Measurements from ENCODE around the gene APOL6.

DNA sequence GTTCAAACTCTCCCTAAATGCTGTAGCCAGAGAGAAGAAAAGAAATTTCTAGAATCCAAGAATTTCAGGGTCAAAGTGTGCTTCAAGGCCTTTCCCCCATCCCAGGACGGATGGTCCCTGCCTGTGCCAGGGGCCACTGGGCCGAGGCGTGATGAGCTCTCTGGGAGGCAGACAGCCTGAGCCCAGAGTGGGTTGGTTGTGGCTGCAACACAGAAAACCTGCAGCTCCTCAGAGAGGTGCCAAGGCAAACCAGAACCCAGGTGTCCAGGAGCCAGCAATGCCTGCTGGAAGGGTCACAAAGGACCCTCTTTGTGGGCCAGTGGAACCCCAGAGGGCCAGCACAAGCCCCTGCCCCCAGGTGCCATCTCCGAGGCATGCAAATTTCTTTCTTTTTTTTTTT is 2.6 kb upstream of the APOL6 start:
- TF ChIP-seq ZNF114 (tag by site-specific recombination; IDR thresholded peaks at IDR 0.05) (no peak), ATF2 (tag by site-specific recombination; IDR thresholded peaks at IDR 0.05; ENCODE audit: low read depth) (no peak), SETDB1 (IDR thresholded peaks at IDR 0.05; ENCODE audit: insufficient read length, low read length) (no peak), ZNF426 (tag by site-specific recombination; IDR thresholded peaks at IDR 0.05) (no peak), ZNF24 (tag by site-specific recombination; IDR thresholded peaks at IDR 0.05) (no peak), ZFP69B (tag by site-specific recombination; IDR thresholded peaks at IDR 0.05) (no peak), RBAK (tag by site-specific recombination; IDR thresholded peaks at IDR 0.05) (no peak)
- TF ChIP-seq, protein P1, sequence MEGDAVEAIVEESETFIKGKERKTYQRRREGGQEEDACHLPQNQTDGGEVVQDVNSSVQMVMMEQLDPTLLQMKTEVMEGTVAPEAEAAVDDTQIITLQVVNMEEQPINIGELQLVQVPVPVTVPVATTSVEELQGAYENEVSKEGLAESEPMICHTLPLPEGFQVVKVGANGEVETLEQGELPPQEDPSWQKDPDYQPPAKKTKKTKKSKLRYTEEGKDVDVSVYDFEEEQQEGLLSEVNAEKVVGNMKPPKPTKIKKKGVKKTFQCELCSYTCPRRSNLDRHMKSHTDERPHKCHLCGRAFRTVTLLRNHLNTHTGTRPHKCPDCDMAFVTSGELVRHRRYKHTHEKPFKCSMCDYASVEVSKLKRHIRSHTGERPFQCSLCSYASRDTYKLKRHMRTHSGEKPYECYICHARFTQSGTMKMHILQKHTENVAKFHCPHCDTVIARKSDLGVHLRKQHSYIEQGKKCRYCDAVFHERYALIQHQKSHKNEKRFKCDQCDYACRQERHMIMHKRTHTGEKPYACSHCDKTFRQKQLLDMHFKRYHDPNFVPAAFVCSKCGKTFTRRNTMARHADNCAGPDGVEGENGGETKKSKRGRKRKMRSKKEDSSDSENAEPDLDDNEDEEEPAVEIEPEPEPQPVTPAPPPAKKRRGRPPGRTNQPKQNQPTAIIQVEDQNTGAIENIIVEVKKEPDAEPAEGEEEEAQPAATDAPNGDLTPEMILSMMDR (tag by site-specific recombination; IDR thresholded peaks at IDR 0.05), result no peak
- TF ChIP-seq, protein P2, sequence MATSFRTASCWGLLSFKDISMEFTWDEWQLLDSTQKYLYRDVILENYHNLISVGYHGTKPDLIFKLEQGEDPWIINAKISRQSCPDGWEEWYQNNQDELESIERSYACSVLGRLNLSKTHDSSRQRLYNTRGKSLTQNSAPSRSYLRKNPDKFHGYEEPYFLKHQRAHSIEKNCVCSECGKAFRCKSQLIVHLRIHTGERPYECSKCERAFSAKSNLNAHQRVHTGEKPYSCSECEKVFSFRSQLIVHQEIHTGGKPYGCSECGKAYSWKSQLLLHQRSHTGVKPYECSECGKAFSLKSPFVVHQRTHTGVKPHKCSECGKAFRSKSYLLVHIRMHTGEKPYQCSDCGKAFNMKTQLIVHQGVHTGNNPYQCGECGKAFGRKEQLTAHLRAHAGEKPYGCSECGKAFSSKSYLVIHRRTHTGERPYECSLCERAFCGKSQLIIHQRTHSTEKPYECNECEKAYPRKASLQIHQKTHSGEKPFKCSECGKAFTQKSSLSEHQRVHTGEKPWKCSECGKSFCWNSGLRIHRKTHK (tag by site-specific recombination; IDR thresholded peaks at IDR 0.05), result no peak
